Astrocyte of the spinal cord (primary cell): ENCODE measurements around the gene NRG2.

Source experiments
- DNase-seq: peaks from one replicate; pipeline ENCODE4 v3.0.0; 2011; ENCODE audit warnings: low read depth, low spot score
- H3K4me3 ChIP-seq: 2 replicates; pipeline ENCODE4 v1.5.1; 2011; ENCODE audit warnings: low read depth, mild to moderate bottlenecking, low read length, moderate library complexity
- in situ Hi-C: cut with HindIII; loops from 2 replicates; pipeline ENCODE4 v1.10.0; 2017; ENCODE audit warnings: low sequenced_read_pairs
- TF ChIP-seq, protein P1 (sequence below): IDR thresholded peaks from 2 replicates; pipeline ENCODE4 v1.5.1; 2012; ENCODE audit warnings: low read depth, mild to moderate bottlenecking, low read length, inconsistent platforms

Gene NRG2

GRCh38 chr5:140027807-140028206 lies 15.3 kb downstream of the NRG2 start:
- TF ChIP-seq, protein P1, sequence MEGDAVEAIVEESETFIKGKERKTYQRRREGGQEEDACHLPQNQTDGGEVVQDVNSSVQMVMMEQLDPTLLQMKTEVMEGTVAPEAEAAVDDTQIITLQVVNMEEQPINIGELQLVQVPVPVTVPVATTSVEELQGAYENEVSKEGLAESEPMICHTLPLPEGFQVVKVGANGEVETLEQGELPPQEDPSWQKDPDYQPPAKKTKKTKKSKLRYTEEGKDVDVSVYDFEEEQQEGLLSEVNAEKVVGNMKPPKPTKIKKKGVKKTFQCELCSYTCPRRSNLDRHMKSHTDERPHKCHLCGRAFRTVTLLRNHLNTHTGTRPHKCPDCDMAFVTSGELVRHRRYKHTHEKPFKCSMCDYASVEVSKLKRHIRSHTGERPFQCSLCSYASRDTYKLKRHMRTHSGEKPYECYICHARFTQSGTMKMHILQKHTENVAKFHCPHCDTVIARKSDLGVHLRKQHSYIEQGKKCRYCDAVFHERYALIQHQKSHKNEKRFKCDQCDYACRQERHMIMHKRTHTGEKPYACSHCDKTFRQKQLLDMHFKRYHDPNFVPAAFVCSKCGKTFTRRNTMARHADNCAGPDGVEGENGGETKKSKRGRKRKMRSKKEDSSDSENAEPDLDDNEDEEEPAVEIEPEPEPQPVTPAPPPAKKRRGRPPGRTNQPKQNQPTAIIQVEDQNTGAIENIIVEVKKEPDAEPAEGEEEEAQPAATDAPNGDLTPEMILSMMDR: no peak
- no peak for DNase-seq
- no peak overlapping the region for H3K4me3 ChIP-seq
- in situ Hi-C loops: no loop called here

DNA sequence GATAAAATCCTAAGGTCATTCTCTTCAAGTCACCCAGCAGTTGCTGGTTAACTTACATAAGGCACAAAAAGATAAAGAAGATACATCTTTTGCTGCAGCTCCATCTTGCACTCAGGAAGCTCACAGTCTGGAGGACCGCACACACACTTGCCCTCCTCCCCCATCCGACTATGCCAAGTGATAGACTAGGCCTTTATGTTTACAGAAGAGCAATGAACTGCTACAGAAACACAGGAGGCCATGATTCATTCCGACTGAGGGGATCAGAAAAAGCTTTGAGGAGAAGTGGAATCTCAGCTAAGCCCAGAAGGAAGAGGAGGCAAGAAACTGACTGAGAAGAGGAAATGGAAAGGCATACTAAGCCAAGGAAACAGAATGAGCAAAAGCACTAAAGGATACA lies 17.4 kb downstream of the NRG2 start:
- in situ Hi-C loops: no loop called here
- peak; percentile 5 for DNase-seq
- no peak overlapping the region for H3K4me3 ChIP-seq
- TF ChIP-seq, protein P1: no peak

DNA sequence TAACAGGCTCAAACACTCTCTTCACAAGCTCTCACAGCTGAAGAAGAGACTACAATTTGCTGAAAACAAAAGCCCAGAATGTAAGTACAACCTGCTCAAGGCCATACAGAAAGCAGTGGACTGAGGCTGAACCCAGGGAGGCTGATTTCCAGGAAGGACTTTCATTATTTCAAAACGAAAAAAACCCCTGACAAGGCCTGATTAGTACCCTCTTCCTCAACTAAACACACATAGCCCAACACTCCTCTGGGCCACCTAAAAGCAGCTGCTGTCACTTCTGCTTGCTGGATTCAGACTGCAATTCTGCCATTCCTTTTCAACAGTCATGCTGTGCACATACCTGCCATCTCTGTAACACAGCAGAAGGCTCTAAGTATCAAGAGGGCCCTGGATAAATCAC lies 18.2 kb downstream of the NRG2 start:
- TF ChIP-seq, protein P1: no peak
- no peak for DNase-seq
- in situ Hi-C loops: no loop called here

GRCh38 chr5:140023611-140024191 lies 19.4 kb downstream of the NRG2 start:
- TF ChIP-seq, protein P1: no peak
- no peak for DNase-seq
- in situ Hi-C loops: no loop called here
- no peak overlapping the region for H3K4me3 ChIP-seq

More for the DNA sequence above, 18.2 kb downstream of the NRG2 start:
- no peak overlapping the region for H3K4me3 ChIP-seq

GRCh38 chr5:140020601-140021177 lies 22.4 kb downstream of the NRG2 start:
- TF ChIP-seq, protein P1: no peak
- no peak overlapping the region for H3K4me3 ChIP-seq
- in situ Hi-C loops: no loop called here
- DNase-seq: no peak

DNA sequence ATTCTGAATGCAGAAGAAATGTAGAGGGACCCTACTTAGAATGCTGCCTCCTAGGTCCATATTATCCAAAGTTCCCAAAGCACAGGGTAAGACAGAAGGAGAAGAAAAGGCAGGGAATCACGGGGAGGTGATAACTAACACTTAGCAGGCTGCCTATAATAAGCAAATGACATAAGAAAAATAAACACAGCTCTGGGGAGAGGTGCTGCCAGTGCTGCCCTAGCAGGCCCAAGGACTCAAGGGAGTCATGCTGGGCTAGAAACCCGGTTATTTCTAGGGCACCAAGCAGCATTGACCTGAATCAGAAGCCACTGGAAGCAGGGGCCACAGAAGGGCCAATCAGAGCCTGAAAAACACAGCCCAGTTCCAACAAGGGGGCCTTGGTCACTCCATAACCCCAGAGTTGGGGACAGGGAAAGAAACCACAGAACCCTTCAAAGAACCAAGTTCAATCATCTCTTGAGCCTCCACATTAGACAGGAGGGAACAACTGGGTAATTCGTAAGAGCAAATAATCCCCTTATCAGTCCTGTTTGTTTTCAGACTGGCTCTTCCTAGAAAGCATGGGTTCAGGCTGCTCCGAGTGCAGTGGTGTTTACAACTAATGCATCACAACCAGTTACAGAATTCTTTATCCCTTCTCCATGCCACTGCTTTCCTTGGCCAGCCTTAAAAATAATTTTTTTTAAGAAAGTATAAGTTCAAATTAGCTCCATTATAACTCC lies 24.0 kb downstream of the NRG2 start:
- no peak for DNase-seq
- H3K4me3 ChIP-seq: no peak overlapping the region
- TF ChIP-seq, protein P1: no peak
- in situ Hi-C loops: no loop called here
